Adipose tissue (tissue), 3 donors: ENCODE results near the gene ARID1B. TPM values are rescaled to one million over a fixed set of nuclear protein-coding genes. Genes with fewer than 3 reads are reported as not detected.

Experiments
- H3K27ac ChIP-seq: one replicate; pipeline ENCODE4 v1.5.1; 2013; ENCODE audit warnings: low read depth, low read length
- WGBS, 3 donors: extraction: QIAGEN DNeasy Blood & Tissue Kit; methylation state at CpG; one replicate each; pipeline ENCODE4 v1.1.7; 2013; 5-methylcytosine and 5-hydroxymethylcytosine counted together
- polyA plus RNA-seq, 3 donors: library from polyadenylated mRNA; stranded (reverse); fragments of 200-250 nt; gene quantifications; one replicate each; pipeline ENCODE4 v1.2.3, GENCODE V29; 2013
- donor health status: healthy with polysubstance abuse.
- donor health status: Bipolar disorder and iron deficiency.
- donor health status: healthy.

The ARID1B gene
- polyA plus RNA-seq, 3 donors = 14.0 to 29.2 (median 21.9) TPM

DNA sequence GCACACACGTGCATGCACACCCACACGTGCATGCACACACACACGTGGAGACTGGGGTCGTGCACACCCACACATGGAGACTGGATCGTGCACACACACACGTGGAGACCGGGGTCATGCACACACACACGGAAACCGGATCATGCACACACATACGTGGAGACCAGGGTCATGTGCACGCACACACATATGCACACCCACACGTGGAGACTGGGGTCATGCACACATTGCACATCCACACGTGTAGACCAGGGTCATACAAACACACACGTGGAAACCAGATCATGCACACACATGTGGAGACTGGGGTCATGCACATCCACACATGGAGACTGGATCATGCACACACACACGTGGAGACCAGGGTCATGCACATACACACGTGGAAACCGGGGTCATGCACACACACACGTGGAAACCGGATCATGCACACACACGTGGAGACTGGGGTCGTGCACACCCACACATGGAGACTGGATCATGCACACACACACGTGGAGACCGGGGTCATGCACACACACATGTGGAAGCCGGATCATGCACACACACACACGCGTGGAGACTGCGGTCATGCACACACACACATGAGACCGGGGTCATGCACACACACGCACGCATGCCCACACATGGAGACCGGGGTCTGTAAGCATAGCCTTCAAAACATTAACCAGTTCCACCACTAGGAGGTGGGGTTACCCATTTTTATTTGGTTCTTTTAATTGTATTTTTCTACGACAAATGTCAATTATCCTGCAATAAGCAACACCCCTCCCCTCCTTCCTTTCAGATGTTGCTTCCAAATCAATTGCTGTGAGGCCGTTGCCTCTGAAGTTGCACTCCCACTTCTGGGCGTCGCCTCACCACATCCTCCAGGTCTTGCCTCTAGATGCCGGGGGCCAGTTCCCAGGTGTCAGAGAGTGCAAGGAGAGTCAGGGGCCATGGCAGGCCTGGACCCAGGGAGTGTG is 450.3 kb downstream of the ARID1B start:
- WGBS, 3 donors = 78 to 84% (median 80%) methylated on average over 36 of the region's 36 CpGs
- H3K27ac ChIP-seq = no peak overlapping the region

DNA sequence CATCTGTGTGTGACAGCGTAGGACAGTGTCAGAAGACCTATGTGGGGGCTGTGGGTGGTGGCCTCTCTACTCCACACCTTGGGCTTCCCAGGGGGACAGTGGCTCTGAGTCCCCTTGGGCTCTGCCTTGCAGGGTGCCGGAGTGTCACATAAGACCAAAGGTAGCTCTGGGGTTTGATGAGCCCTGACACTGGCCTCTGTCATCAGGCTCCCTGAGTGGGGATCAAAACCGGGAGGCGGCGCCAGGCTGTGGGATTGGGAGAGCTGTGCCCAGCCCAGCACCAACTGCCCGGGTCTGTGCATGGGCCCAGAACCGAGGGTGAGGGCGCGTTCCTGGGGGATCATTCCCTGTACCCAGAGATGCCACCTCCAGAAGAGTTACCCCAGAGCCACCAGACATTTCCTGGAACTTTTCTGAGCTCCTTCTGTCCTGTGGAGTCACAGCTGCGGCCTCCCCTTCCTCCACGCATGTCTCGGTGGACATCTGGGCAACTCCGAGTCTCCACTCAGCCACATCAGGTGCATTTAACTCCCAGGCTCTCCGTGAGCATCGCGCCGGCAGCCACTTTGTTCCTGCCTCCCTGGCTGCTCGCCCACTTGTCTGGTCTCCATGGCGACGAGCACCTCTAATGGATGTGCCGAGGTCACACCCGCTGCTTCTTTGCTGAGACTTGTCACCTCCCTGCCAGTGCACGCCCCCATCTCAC is 451.4 kb downstream of the ARID1B start:
- no peak overlapping the region for H3K27ac ChIP-seq
- WGBS, 3 donors = 86 to 89% (median 88%) methylated on average over 23 of the region's 23 CpGs

DNA sequence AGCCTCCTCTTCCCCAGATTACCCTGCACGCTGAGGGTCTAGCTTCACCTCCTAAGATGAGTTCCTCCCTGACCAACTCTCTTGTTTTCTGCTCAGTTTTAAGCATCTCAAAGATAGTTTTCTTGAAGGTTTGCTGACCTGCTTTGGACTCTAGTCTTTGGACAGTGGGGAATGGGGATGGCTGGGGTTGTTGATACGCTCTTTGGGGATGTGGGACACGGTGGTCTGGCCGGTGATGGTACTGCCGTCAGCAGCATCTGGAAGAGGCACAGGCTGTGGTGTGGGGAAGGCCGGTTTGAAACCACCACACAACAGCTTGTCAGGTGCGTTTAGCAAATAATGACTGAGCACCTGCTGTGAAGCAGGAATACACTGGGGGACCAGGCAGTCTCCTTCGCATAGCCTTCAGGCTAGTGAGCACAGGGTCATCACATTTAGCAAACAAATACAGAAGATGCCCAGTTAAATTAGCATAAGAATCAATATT is 452.0 kb downstream of the ARID1B start:
- H3K27ac ChIP-seq = no peak overlapping the region
- 82 to 92% (median 89%) methylated on average over 8 of the region's 8 CpGs for WGBS, 3 donors

DNA sequence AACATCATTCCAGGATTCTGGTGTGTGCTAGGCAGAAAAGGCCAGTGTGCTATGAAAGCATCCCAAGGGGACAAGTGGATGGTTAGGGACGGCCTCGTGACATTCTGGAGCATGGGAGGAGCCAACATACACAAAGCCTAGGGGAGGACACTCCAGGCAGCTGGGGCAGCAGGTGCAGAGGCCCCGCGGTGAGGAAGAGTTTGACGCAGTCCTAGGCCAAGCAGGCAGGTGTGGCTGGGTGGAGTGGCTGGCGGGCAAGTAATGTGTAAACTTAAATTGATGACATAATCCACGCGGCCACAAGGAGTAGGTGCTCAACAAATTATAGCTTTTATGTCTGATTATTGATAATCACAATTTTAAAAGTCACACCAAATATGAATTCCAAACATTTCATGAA is 452.5 kb downstream of the ARID1B start:
- no peak overlapping the region for H3K27ac ChIP-seq
- WGBS, 3 donors = 83 to 94% (median 85%) methylated on average over 8 of the region's 8 CpGs

DNA sequence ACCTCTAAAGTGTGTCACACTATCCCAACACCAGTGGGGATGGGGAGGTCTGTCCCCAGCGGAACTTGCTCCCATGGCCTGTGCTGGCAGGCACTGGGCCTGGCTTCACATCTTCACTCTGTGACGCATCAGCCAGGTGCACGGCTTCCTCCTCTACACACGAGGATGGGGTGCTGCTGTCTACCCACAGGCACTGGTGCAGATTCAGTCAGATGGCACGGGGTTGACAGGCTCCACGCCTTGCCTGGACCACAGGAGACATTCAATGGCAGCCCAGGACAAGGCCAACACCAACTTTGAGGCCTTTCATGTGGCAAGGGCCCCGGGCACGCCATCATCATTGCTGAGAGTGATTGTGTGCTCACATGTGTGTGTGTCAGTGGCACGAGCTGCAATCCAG is 453.7 kb downstream of the ARID1B start:
- no peak overlapping the region for H3K27ac ChIP-seq
- 93 to 97% (median 94%) methylated on average over 9 of the region's 9 CpGs for WGBS, 3 donors

DNA sequence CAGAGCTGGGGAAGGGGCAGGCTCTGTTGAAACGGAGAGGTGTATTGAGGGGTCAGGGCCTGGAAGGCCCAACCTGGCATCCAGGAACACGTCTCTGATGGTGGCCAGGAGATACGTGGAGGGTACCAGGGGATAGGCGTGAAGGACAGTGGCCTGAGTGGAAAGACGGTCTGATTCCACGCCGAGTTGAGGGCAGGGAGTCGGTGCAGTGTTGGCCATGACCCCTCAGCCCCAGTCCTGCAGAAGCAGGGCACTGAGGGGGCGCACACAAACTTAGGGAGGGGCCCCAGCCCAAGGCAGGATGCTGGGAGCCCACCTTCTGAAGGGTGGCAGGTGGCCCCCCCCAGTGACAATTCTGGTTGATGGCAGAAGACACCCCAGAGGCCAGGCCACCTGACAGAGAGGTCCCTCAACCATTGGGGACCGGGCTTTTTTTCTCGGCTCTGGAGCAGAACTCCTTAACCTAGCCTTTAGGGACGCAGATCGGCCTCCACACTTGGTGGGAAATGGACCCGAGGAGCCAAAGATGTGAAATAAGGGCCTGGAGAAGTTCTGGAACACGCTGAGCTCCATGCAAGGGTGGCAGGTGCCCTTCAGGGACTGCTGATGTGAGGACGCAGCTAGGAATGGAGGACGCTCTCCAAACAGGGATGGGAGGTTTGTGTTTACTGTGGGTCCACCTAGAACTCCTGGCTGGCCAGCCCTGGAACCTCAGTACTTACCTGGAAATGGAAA is 455.1 kb downstream of the ARID1B start:
- WGBS, 3 donors = 95 to 99% (median 95%) methylated on average over 17 of the region's 17 CpGs
- H3K27ac ChIP-seq = no peak overlapping the region

DNA sequence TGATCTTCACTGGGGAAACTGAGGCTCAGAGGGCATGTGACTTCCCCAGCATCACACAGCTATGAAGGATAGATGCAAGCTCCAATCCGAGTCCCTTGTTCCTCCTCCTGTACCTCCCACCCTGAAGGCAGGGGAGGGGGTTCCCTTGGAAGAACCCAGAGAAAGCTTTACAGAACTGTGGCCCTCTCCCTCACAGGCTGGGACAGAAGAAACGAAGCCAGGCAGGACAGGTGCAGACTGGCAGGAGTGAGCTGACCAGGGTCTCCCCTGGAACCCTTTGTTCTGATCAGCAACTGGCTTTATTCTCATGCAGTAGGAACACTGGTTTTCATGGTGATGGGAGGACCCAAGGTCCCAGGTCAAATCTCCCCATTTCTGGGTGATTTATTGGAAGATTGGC is 456.0 kb downstream of the ARID1B start:
- WGBS, 3 donors = 73 to 94% (median 86%) methylated on average over 2 of the region's 2 CpGs

DNA sequence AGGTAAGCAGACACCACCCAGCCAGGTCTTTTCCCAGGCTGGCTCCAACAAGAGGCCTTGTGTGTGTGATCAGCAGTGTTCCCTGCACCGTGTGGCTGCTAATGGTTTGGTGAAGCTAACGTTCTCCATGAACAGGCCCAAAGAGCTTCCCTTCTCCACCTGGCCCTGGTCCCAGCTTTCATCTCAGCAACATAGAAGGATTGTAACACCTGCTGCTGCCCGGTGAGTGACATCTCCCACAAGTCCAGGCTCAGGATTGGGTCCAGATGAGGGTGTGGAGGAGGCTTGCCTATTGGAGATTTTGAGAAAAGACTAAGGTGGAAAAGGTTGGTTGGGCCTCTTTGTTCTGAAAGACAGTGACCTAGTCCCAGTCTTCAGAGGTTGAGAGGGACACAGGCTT is 456.5 kb downstream of the ARID1B start:
- no peak overlapping the region for H3K27ac ChIP-seq
- 81 to 96% (median 89%) methylated on average over 3 of the region's 3 CpGs for WGBS, 3 donors

More for the DNA sequence above, 456.0 kb downstream of the ARID1B start:
- no peak overlapping the region for H3K27ac ChIP-seq

DNA sequence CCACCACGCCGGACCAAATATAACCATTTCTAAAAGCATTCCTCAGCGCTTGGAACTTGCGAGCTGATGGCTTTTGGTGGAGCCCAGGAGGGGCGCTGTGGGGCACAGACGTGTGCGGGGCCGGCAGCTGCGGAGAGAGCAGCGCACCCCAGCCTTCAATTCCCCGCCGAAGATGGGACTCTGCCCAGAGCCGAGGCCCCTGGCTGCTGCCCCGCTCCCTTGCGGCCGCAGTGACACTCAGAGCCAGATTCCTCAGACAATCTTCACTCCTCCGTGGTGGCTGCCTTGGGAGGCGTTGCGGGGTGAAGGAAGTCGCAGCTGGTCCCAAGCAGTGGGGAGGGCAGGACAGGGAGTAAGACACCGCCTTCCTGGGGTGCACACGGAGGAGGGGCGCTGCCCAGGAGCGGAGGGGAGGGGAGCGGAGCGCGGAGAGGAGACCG is 458.4 kb downstream of the ARID1B start:
- 0 to 2% (median 1%) methylated on average over 23 to 28 of the region's 28 CpGs for WGBS, 3 donors

DNA sequence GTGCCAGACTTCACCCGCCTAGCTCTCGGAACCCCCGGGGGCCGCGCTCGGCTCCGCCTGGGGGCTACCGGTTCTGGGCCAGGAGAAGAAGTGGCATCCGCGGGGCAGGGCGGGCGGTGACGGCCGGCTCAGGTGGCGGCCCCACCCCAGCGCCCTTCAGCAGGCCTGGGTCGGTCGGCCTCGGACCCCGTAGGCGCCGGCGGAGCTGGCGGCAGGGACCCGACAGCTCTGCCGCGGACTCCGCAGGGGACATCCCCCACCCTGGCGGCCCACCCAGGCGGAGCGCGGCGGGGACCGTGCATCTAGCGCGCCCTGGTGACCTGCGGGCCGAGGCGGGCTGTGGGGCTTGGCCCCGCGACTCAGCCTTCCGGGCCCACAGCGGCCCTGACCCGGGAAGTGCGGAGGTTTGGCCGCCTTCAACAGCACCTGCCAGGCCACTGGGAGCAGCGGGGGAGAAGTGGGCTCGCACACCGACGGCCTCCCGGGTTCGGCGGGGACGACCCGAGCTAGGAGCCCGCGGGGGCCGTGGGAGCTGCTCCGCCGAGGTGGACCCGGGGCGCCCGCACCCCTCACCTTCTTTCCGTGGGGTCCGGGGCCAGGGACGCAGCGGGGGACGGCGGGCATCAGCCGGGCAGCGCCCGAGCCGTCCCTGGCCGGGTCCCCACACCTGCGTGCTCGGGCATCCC is 459.0 kb downstream of the ARID1B start:
- WGBS, 3 donors = 2 to 17% (median 3%) methylated on average over 69 to 76 of the region's 76 CpGs
- no peak overlapping the region for H3K27ac ChIP-seq

More for the DNA sequence above, 458.4 kb downstream of the ARID1B start:
- no peak overlapping the region for H3K27ac ChIP-seq

DNA sequence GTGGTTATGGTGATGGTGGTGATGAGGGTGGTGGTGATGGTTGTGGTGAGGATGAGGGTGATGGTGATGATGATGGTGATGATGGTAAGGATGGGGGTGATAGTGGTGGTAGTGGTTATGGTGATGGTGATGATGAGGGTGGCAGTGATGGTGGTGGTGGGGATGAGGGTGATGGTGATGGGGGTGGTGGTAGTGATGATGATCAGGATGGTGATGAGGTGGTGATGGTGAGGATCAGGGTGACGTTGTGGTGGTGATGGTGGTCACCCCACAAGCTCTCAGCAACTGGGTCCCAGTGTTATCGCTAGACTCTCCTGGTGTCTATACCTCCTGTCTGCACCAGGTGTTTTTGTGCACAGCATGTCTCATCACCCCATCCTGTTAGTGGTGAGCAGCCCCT is 461.2 kb downstream of the ARID1B start:
- WGBS, 3 donors = 96 to 100% (median 98%) methylated on average over 2 of the region's 2 CpGs

DNA sequence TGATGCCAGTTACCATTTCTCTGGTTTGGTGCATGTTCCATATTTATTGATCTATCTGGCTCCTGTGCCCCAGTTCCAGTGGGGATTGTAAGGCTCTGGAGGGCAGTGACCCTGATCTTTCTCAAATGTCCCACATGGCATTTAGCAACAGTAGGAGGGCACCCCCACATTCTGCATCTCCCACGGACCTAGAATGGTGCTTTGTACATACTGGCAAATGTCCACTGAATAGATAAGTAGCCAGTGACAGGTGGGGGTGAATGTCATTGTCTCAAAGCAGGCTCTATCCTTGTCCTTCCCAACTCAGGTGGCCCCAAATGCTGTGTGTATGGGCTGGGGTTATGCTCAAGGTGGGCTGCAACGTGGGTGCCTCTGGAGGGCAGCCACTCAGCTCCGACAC is 462.0 kb downstream of the ARID1B start:
- 67 to 87% (median 86%) methylated on average over 3 of the region's 3 CpGs for WGBS, 3 donors
- no peak overlapping the region for H3K27ac ChIP-seq

More for the DNA sequence above, 461.2 kb downstream of the ARID1B start:
- H3K27ac ChIP-seq = no peak overlapping the region

DNA sequence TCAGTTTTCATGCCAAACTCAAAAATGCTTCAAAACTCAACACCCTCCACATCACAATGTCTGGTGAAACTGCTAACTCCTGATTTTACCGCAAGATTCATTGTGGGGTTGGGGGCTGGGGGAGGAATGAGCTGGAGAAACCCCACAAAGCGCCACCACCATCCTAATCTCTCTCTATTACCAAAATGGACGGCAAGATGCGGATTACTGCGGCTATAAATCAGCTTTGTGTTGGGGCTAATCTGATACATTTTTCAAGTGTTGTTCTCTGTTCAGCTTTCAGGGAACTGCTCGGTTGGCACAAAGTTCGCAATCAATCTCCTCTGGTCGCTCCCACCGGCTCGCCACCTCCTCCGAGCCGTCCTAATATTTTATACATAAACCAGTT is 462.5 kb downstream of the ARID1B start:
- no peak overlapping the region for H3K27ac ChIP-seq
- WGBS, 3 donors = 59 to 67% (median 62%) methylated on average over 12 of the region's 12 CpGs

DNA sequence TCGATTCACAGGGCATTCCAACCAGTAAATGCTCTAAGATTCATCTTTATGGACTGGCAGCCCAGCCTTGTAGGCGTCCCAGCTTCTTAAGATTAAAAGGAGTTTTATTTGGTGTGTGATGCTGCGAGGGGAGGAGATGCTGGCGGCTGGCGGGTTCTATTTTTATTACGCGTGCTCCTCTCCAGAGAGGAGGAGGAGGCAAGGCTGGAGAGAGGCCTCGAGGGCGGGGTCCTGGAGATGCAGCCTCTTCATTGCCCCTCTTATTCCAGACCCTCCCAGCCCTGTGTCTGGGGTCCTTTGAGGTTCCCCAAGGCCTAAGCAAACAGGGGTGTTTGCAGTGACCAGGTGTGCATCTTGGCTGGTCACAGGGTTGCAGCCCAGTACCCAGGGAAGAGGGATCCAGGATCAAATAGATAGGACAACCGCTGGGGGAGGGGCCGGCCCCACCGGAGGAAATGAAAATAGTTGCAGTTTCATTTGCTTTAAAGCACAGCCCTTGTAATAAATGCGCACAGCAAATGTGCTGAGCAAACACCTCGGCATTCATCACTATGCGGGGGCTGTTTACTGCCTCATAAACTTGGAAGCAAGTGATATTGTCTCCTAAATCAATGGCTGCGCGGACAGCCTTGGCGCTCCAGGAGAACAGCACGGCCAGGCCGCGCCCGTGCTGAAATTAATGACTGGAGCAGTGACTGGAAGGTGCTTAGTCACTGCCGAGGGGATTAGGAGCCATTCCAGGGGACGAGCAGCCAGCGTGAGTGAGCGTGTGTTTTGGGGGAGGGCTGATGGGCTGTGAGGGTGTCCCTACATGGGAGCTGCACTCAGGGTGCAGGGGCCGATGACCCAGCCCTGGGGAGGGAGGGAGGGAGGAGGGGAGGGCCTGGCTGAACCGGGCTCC is 463.1 kb downstream of the ARID1B start:
- no peak overlapping the region for H3K27ac ChIP-seq
- 32 to 43% (median 33%) methylated on average over 28 of the region's 28 CpGs for WGBS, 3 donors

DNA sequence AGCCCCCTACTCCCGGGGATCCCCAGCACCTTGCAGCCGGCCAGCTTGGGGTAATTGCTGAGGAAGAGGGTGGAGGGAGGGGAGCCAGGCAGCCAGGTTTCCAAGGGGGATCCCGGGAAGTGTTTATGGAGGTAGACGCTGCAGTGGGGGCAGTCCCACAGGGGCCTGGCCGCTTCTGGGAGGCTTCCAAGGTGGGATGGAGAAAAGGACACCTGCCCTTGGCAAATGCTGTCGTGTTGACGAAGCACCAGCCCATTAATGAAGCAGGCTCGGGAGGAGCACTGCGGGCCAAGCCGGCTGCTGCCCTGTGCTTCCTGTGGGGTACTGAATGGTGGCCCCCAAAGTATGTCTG is 463.8 kb downstream of the ARID1B start:
- no peak overlapping the region for H3K27ac ChIP-seq
- 76 to 90% (median 83%) methylated on average over 10 of the region's 10 CpGs for WGBS, 3 donors

DNA sequence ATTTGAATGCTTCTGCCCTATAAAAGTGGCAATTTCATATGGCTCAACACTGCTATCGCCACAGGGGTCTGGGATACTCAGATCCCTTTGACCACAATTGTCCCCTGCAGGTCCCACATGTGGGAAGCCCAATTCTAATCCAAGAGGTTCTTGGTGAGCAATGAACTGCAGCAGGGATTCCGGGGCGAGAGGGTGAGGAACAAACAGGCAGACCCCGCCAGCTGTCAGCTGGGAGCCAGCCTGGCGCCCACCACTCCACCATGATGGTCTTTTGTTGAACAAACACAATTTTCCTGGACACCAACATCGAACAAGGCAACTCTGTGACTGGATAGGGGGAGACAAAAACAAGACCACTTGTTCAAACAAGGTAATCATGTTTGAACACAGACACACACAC is 465.6 kb downstream of the ARID1B start:
- 88 to 96% (median 95%) methylated on average over 6 of the region's 6 CpGs for WGBS, 3 donors

DNA sequence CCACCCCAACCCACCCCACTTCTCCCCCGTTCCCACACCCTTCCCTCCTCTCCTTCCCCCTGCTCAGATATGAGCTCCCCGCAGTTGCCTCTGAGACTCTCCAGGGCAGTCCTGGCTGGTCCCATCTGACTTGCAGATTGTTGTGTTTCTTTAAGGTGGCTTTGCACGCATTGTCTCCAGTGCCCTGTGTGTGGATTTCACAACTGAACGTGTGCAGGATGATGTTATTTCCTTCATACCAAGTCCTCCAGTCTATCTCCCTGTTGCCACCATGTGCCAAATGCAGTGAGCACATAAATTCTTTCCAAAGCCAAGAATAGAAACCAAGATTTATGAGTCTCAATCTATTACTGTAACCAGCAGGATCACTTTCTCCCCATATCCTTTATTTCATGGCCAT is 467.0 kb downstream of the ARID1B start:
- WGBS, 3 donors = 32 to 68% (median 32%) methylated on average over 4 of the region's 4 CpGs
- no peak overlapping the region for H3K27ac ChIP-seq

More for the DNA sequence above, 465.6 kb downstream of the ARID1B start:
- H3K27ac ChIP-seq = no peak overlapping the region
